Caco-2 (cell line): ENCODE data around the gene TOR2A. TPM values are rescaled to one million over a fixed set of nuclear protein-coding genes. Genes with fewer than 3 reads are reported as not detected.

Experiments
- BruUV-seq: library from RNA; stranded (reverse); fragments of 400-500 nt; replicated peaks from 2 replicates; lab custom pipeline; 2021; lab: Mats Ljungman, UMichigan
- CTCF ChIA-PET: fragments of 300-600 bp; sonication (Branson Sonifier 250); formaldehyde crosslinking; loops from one replicate; lab custom pipeline; 2022; ENCODE audit warnings: antibody characterized with exemption; lab: Charles Lee
- POLR2A ChIA-PET: fragments of 300-600 bp; sonication (Branson Sonifier 250); formaldehyde crosslinking; loops from one replicate; lab custom pipeline; 2022; ENCODE audit warnings: antibody characterized with exemption; lab: Charles Lee
- DNase-seq, 2 experiments: peaks; one replicate each; pipeline versions ENCODE4 v3.0.0 to v3.0.0-alpha.2; 2020 to 2022
- H3K27me3 ChIP-seq: replicated peaks from 2 replicates; pipeline ENCODE4 v1.6.0; 2011; ENCODE audit warnings: low read length; ENCODE audit not compliant: control insufficient read depth, insufficient read depth
- H3K36me3 ChIP-seq: 2 replicates; pipeline ENCODE4 v1.5.1; 2011; ENCODE audit warnings: low read length; ENCODE audit not compliant: control insufficient read depth, insufficient read depth
- H3K4me1 ChIP-seq: fragments of 250-450 bp; sonication (Bioruptor Pico); 2 replicates; pipeline ENCODE4 v1.5.1; 2020; ENCODE audit warnings: mild to moderate bottlenecking
- H3K4me3 ChIP-seq: 2 replicates; pipeline ENCODE4 v1.5.1; 2011; ENCODE audit warnings: low read depth, mild to moderate bottlenecking, control low read depth, low read length
- H3K9me3 ChIP-seq: fragments of 250-450 bp; sonication (Bioruptor Pico); 2 replicates; pipeline ENCODE4 v1.5.1; 2020; ENCODE audit warnings: mild to moderate bottlenecking, moderate library complexity
- H3K27ac Mint-ChIP-seq: one replicate; pipeline ENCODE4 v1.8.0; 2022; ENCODE audit warnings: mixed read lengths; ENCODE audit not compliant: unreplicated experiment
- H3K27me3 Mint-ChIP-seq: one replicate; pipeline ENCODE4 v1.8.0; 2022; ENCODE audit warnings: mixed read lengths; ENCODE audit not compliant: insufficient read depth, unreplicated experiment
- H3K36me3 Mint-ChIP-seq: one replicate; pipeline ENCODE4 v1.8.0; 2022; ENCODE audit warnings: mild to moderate bottlenecking, mixed read lengths; ENCODE audit not compliant: insufficient read depth, unreplicated experiment
- H3K4me1 Mint-ChIP-seq: one replicate; pipeline ENCODE4 v1.8.0; 2022; ENCODE audit warnings: low read depth, mixed read lengths; ENCODE audit not compliant: unreplicated experiment
- H3K4me3 Mint-ChIP-seq: one replicate; pipeline ENCODE4 v1.8.0; 2022; ENCODE audit warnings: mild to moderate bottlenecking, moderate library complexity, mixed read lengths; ENCODE audit not compliant: unreplicated experiment
- H3K9me3 Mint-ChIP-seq: one replicate; pipeline ENCODE4 v1.8.0; 2022; ENCODE audit warnings: mixed read lengths; ENCODE audit not compliant: unreplicated experiment
- intact Hi-C: fragments of 100-400 bp; cut with micrococcal nuclease; formaldehyde crosslinking; loops from one replicate; pipeline ENCODE4 v1.10.0; 2022; ENCODE audit not compliant: unreplicated experiment
- total RNA-seq: library from RNA; stranded (reverse); gene quantifications from 2 replicates; pipeline ENCODE4 v1.2.3, GENCODE V29; 2022
- TF ChIP-seq, protein P1 (sequence below), 2 experiments: fragments of 200-600 bp in 1 of 2; IDR thresholded peaks; 1 replicate in 1 of 2; 2 replicates in 1 of 2; pipeline versions ENCODE4 v1.5.1 to v1.8.0; 2011 to 2022; ENCODE audit warnings: antibody characterized with exemption in 1 of 2, control low read depth in 1 of 2, inconsistent platforms in 1 of 2, low read depth in 1 of 2, low read length in 1 of 2, mild to moderate bottlenecking in 1 of 2, moderate library complexity in 1 of 2; ENCODE audit not compliant: insufficient read depth in 1 of 2, severe bottlenecking in 1 of 2, unreplicated experiment in 1 of 2

TOR2A gene
- total RNA-seq, 1 experiment from 2014 or later, result 12.9 TPM

GRCh38 chr9:127716412-127716811, 18.7 kb downstream of the TOR2A start:
- Histone ChIP-seq H3K36me3 (no peaks in the 10 kb centered on the region), H3K9me3 (no peaks in the 10 kb centered on the region), H3K27me3 (no peaks in the 10 kb centered on the region), H3K4me3 (no peak overlapping the region), H3K4me1 (peaks cover 4% of the 10 kb centered on the region; the same call in 1 of the 2 replicates)
- BruUV-seq, result no TSS peak
- CTCF ChIA-PET, result interaction anchor here (1.0 to 2.6 kb wide), 2 partner anchors 18 to 108 kb away, joined by 3 to 21 read pairs; partner anchors contain the start of gene TOR2A
- Mint-ChIP-seq H3K36me3 (peaks cover 6% of the 10 kb centered on the region), H3K4me1 (peaks cover 7% of the 10 kb centered on the region), H3K4me3 (peak overlapping the region; percentile 85), H3K9me3 (no peaks in the 10 kb centered on the region), H3K27ac (peak overlapping the region; percentile 83), H3K27me3 (peaks cover 4% of the 10 kb centered on the region)
- intact Hi-C loops, result no loop called here
- TF ChIP-seq, protein P1, sequence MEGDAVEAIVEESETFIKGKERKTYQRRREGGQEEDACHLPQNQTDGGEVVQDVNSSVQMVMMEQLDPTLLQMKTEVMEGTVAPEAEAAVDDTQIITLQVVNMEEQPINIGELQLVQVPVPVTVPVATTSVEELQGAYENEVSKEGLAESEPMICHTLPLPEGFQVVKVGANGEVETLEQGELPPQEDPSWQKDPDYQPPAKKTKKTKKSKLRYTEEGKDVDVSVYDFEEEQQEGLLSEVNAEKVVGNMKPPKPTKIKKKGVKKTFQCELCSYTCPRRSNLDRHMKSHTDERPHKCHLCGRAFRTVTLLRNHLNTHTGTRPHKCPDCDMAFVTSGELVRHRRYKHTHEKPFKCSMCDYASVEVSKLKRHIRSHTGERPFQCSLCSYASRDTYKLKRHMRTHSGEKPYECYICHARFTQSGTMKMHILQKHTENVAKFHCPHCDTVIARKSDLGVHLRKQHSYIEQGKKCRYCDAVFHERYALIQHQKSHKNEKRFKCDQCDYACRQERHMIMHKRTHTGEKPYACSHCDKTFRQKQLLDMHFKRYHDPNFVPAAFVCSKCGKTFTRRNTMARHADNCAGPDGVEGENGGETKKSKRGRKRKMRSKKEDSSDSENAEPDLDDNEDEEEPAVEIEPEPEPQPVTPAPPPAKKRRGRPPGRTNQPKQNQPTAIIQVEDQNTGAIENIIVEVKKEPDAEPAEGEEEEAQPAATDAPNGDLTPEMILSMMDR (IDR thresholded peaks at IDR 0.05; ENCODE audit: insufficient read depth in 1 of 2, low read depth in 1 of 2, low read length in 1 of 2, severe bottlenecking in 1 of 2, unreplicated experiment in 1 of 2), result no peak
- POLR2A ChIA-PET, result interaction anchor here (0.6 kb wide), 1 partner anchor 319 kb away, joined by 6 read pairs; no protein-coding TSS in a partner anchor
- no peak for DNase-seq

DNA sequence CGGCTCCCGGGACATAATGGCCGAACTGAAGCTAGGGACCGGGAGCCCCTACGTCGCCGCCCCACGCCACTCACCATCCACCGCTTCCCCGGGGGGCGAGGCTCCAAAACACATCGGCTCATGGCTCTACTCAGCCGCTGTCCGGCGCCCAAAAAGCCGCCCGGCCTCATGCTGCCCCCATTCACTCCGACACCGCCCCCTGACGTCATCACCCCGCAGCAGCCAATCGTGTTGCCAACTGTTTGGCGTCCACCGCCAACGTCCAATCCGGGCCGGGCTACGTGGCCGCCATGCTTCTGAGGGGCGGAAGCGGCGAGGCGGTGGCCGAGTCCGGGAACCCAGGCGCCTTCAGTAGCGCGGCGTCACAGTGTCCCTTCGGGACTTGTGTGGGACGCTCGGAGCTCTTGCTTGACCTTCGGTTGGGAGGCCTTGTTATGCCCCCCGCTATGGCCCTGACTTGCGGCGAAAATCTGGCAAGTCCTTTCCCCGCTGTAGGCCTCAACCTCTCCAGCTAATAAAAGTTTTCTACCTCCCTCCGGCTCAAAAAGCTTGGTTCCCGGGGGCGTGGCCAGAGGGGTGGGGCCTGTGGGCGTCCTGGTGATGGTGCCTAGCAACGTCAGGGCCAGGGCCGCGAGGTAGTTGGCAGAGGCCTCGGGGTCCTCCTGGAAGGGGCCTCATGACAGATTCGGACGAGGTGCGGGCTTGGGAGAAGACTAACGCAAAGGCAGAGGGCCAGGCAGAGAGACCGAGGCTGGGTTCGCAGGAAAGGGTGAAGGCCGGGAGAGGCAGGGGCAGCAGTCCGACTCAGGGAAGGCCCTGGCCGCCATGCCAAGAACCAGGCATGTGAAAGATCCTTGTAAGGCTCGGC, 19.4 kb downstream of the TOR2A start, which contains the start of the genes PTRH1 and TTC16:
TSS of gene PTRH1 (minus strand) at position 194 of the 868 bp plus-strand sequence. CDS start at position 170, 24 bp downstream.
TSS of gene TTC16 (plus strand) at position 610 of the 868 bp plus-strand sequence. CDS start at position 677, 67 bp downstream.
- ChIA-PET CTCF (interaction anchor here (1.0 to 2.6 kb wide), 3 partner anchors 19 to 126 kb away, joined by 3 to 21 read pairs (median 4); partner anchors contain the start of gene TOR2A), POLR2A (interaction anchor here (0.6 kb wide), 1 partner anchor 318 kb away, joined by 6 read pairs; no protein-coding TSS in a partner anchor)
- intact Hi-C loops, result no loop called here
- peaks cover 4% of the 10 kb centered on the region; the same call in 1 of the 2 replicates for H3K4me1 ChIP-seq
- no peaks in the 10 kb centered on the region for H3K36me3 ChIP-seq
- Mint-ChIP-seq H3K27me3 (peaks cover under 1% of the 10 kb centered on the region), H3K36me3 (peaks cover 6% of the 10 kb centered on the region), H3K9me3 (no peaks in the 10 kb centered on the region), H3K4me1 (peaks cover 7% of the 10 kb centered on the region), H3K4me3 (peak within 1 kb of the TSS; percentile 85), H3K27ac (peak within 1 kb of the TSS; percentile 83)
- peak within 1 kb of the TSS; percentile 71 for H3K4me3 ChIP-seq
- peak; percentile 95 to 97 for DNase-seq
- TF ChIP-seq, protein P1 (IDR thresholded peaks at IDR 0.05; ENCODE audit: insufficient read depth in 1 of 2, low read depth in 1 of 2, low read length in 1 of 2, severe bottlenecking in 1 of 2, unreplicated experiment in 1 of 2), result no peak
- BruUV-seq, result no TSS peak
- H3K27me3 ChIP-seq, result no peaks in the 10 kb centered on the region
- H3K9me3 ChIP-seq, result no peaks in the 10 kb centered on the region

DNA sequence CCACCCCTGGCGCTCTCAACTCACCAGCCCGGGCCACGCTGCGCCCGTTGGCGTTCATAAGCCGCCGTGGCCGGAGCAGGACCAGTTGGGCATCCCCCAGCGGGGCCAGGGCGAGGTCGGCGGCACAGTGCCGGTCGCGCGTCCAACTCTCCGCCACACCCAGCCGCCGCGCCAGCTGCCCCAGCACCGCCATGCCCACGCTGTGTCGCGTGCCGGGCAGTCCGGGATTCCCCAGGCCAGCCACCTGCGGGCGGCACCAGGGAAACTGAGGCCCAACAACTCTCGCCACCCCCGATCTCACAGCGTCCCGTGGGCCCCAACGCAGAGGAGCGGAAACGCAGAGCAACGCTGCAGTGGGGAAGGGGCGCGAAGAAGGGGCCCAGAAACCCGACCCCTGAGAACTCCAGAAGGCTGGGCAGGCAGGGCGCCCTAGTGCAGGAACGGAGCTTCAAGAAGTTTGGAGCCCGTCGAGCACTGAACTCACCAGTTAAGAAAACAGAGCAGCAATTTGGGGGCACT, 20.1 kb downstream of the TOR2A start:
- Mint-ChIP-seq H3K4me3 (peak overlapping the region; percentile 85), H3K27ac (peak overlapping the region; percentile 83), H3K36me3 (peaks cover 6% of the 10 kb centered on the region), H3K9me3 (no peaks in the 10 kb centered on the region), H3K4me1 (peaks cover 7% of the 10 kb centered on the region), H3K27me3 (no peaks in the 10 kb centered on the region)
- ChIA-PET POLR2A (no interaction called here), CTCF (interaction anchor here (0.6 to 2.6 kb wide), 3 partner anchors 20 to 196 kb away, joined by 3 to 21 read pairs (median 4); partner anchors contain the start of gene TOR2A)
- Histone ChIP-seq H3K27me3 (no peaks in the 10 kb centered on the region), H3K4me3 (peak overlapping the region; percentile 71), H3K36me3 (no peaks in the 10 kb centered on the region), H3K4me1 (peaks cover 4% of the 10 kb centered on the region; the same call in 1 of the 2 replicates), H3K9me3 (no peaks in the 10 kb centered on the region)
- BruUV-seq, result TSS peak; percentile 54
- TF ChIP-seq, protein P1 (IDR thresholded peaks at IDR 0.05; ENCODE audit: insufficient read depth in 1 of 2, low read depth in 1 of 2, low read length in 1 of 2, severe bottlenecking in 1 of 2, unreplicated experiment in 1 of 2), result no peak
- peak in 1 of 2 experiments; percentile 30 for DNase-seq
- intact Hi-C loops, result no loop called here
